AG04450 (cell line): ENCODE measurements around the gene EXOC6B. TPM values are rescaled to one million over a fixed set of nuclear protein-coding genes. Genes with fewer than 3 reads are reported as not detected.

Experiments
- CTCF ChIA-PET: fragments of 300-600, 350-600 bp; formaldehyde crosslinking; extraction: SDS; loops from one replicate; lab custom pipeline; 2022; ENCODE audit warnings: antibody characterized with exemption, inconsistent platforms; lab: Charles Lee
- POLR2A ChIA-PET: fragments of 350-600 bp; formaldehyde crosslinking; extraction: SDS; loops from one replicate; lab custom pipeline; 2021; ENCODE audit warnings: antibody characterized with exemption, inconsistent platforms; lab: Yijun Ruan, JAX
- DNase-seq: peaks from one replicate; pipeline ENCODE4 v3.0.0-alpha.2; 2011; ENCODE audit warnings: low read depth, low spot score
- H3K27ac ChIP-seq: one replicate; pipeline ENCODE4 v1.5.1; 2012; ENCODE audit warnings: low read depth, low read length, control low read depth
- H3K27me3 ChIP-seq: one replicate; pipeline ENCODE4 v1.6.0; 2012; ENCODE audit warnings: low read length; ENCODE audit not compliant: control insufficient read depth, insufficient read depth
- H3K4me3 ChIP-seq: 2 replicates; pipeline ENCODE4 v1.5.1; 2011; ENCODE audit warnings: mild to moderate bottlenecking, low read depth, low read length, control low read depth
- H3K9me3 ChIP-seq: 2 replicates; pipeline ENCODE4 v1.5.1; 2012; ENCODE audit warnings: low read length; ENCODE audit not compliant: control insufficient read depth, insufficient read depth
- polyA plus RNA-seq: library from polyadenylated mRNA; depleted of rRNA; stranded (reverse); fragments of >200 nt; gene quantifications from 2 replicates; pipeline ENCODE4 v1.2.3, GENCODE V29; 2011
- TF ChIP-seq, protein P1 (sequence below): IDR thresholded peaks from 2 replicates; pipeline ENCODE4 v1.5.1; 2011; ENCODE audit warnings: low read depth, low read length, control low read depth, inconsistent platforms

Gene EXOC6B
- polyA plus RNA-seq, 1 experiment = 28.7 TPM

DNA sequence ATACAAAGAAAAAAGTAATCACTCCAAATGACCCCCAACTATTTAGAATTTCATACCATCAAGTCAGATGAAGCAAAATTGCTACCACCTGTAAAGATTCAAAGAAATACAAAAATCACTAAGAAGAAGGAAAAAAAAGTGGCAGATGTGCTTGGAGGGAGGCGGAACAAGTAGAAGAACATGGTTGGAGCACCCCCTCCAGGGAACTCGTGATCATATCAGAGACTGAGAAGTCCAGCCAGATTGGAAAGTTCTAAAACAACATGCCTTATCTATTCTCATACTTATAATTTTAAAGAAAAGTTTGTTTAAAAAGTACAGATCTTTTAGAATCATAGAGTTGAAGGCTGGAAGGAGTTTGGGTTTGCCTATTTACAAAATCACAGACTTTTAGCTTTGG lies 564.8 kb downstream of the EXOC6B start:
- no peak for DNase-seq
- Histone ChIP-seq H3K4me3 (no peak overlapping the region), H3K27ac (no peak overlapping the region), H3K9me3 (no peaks in the 10 kb centered on the region), H3K27me3 (no peaks in the 10 kb centered on the region)
- TF ChIP-seq, protein P1, sequence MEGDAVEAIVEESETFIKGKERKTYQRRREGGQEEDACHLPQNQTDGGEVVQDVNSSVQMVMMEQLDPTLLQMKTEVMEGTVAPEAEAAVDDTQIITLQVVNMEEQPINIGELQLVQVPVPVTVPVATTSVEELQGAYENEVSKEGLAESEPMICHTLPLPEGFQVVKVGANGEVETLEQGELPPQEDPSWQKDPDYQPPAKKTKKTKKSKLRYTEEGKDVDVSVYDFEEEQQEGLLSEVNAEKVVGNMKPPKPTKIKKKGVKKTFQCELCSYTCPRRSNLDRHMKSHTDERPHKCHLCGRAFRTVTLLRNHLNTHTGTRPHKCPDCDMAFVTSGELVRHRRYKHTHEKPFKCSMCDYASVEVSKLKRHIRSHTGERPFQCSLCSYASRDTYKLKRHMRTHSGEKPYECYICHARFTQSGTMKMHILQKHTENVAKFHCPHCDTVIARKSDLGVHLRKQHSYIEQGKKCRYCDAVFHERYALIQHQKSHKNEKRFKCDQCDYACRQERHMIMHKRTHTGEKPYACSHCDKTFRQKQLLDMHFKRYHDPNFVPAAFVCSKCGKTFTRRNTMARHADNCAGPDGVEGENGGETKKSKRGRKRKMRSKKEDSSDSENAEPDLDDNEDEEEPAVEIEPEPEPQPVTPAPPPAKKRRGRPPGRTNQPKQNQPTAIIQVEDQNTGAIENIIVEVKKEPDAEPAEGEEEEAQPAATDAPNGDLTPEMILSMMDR = no peak
- ChIA-PET POLR2A (no interaction called here), CTCF (no interaction called here)

DNA sequence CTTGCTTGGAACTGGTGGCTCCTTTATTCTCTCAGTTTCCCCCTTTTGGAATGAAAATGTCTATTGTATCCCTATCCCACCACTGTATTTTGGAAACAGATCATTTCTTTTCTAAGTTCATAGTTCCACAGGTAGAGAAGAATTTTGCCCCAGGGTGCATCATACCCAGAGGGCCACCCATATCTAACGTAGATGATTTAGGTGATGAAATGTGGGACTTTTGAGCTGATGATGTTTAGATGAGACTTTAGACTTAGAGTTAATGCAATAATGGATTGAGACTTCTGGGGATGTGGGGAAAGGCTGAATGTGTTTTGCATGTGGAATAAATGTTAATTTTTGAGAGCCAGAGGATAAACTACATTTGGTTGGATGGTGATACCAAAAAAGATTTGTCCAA lies 570.3 kb downstream of the EXOC6B start:
- ChIA-PET CTCF (interaction anchor here (0.5 to 1.5 kb wide), 2 partner anchors 70 to 324 kb away, joined by 3 to 6 read pairs; no protein-coding TSS in a partner anchor), POLR2A (no interaction called here)
- Histone ChIP-seq H3K9me3 (no peaks in the 10 kb centered on the region), H3K27ac (no peak overlapping the region), H3K4me3 (no peak overlapping the region), H3K27me3 (no peaks in the 10 kb centered on the region)
- DNase-seq = no peak
- TF ChIP-seq, protein P1 = no peak

DNA sequence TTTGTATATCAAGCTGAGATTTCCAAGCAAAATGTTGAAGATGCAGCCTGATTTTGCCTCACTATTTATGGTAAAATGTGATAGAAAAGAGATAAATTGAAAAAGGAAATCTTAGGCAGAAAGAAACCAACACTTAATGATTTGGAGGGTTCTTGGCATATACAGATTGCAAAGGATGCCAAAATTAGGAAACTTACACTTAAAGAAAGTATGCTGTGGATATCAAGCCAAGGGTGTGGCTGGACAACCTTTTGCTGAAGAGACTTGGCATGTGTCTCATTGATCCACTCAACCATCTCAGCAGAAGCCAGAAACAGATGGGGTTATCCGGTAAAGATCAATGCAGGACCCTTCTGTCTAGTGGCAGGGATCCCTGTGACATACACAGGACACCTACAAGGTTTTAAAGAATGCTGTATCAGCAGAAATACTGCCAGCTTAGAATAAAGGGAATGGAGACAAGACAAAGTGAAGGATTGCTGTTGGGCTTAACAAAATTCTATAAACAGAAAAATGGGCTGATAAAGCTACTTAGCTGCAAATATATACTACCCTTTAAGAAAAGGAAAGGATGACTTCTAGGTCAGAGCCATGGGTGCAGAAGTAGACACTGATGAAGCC lies 570.9 kb downstream of the EXOC6B start:
- H3K4me3 ChIP-seq = no peak overlapping the region
- no peak for DNase-seq
- POLR2A ChIA-PET = no interaction called here
- H3K9me3 ChIP-seq = no peaks in the 10 kb centered on the region
- no peak overlapping the region for H3K27ac ChIP-seq
- CTCF ChIA-PET = interaction anchor here (1.5 kb wide), 1 partner anchor 325 kb away, joined by 3 read pairs; no protein-coding TSS in a partner anchor
- no peaks in the 10 kb centered on the region for H3K27me3 ChIP-seq
- TF ChIP-seq, protein P1 = no peak

DNA sequence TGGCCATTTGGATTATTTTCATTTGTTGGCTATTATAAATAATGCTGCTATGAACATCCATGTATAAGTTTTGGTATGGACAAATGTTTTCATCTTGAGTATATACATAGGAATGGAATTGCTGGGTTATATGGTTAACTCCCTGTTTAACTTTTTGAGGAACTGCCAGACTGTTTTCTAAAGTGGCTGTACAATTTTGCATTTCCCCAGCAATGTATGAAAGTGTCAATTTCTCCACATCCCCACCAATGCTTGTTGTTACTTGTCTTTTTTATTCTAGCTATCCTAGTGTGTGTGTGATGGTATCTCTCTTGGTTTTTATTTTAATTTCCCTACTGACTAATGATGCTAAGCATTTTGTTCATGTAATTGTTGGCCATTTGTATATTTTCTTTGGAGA lies 587.5 kb downstream of the EXOC6B start:
- Histone ChIP-seq H3K9me3 (no peaks in the 10 kb centered on the region), H3K27ac (no peak overlapping the region), H3K4me3 (no peak overlapping the region), H3K27me3 (no peaks in the 10 kb centered on the region)
- POLR2A ChIA-PET = no interaction called here
- DNase-seq = no peak
- CTCF ChIA-PET = interaction anchor here (0.7 to 0.8 kb wide), 2 partner anchors 342 to 626 kb away, joined by 3 read pairs; no protein-coding TSS in a partner anchor
- TF ChIP-seq, protein P1 = no peak

DNA sequence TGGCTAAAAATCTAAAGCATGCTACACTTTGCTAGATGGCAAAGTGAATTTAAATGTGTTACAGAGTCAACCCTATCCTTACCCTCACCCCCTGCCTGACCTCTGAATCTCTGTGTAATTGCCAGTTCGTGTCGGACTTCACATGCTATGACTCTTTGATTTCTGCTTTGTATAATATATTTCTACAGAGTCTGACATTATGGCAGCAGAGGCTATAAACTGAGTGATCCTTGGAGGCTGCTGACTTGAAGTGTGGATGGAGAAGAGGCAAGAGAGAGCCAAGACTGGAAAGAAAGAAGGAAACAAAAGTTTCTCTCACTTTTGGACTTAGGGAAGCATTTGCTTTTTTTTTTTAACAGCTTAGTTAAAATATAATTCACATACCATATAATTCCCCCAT lies 588.3 kb downstream of the EXOC6B start:
- H3K27me3 ChIP-seq = no peaks in the 10 kb centered on the region
- POLR2A ChIA-PET = no interaction called here
- DNase-seq = no peak
- H3K9me3 ChIP-seq = no peaks in the 10 kb centered on the region
- no peak overlapping the region for H3K27ac ChIP-seq
- no peak overlapping the region for H3K4me3 ChIP-seq
- TF ChIP-seq, protein P1 = no peak
- CTCF ChIA-PET = interaction anchor here (0.6 to 0.8 kb wide), 2 partner anchors 202 to 626 kb away, joined by 3 to 4 read pairs; no protein-coding TSS in a partner anchor
